ENCODE data around the gene DDX24. TPM values are rescaled to one million over a fixed set of nuclear protein-coding genes. Genes with fewer than 3 reads are reported as not detected.

DDX24 gene
- polyA plus RNA-seq, 2 of the 4 experiments (the other 2 are of a cell fraction) = 121 to 161 TPM

- H3K4me1 ChIP-seq = no peaks in the 10 kb centered on the region
- DNase-seq (ENCODE audit: low read depth in 1 of 2, low spot score in 1 of 2) = no peak
- POLR2A ChIA-PET = interaction anchor here (0.5 kb wide), 1 partner anchor 36 kb away, joined by 4 read pairs; no protein-coding TSS in a partner anchor
- no peak overlapping the region for H3K27ac ChIP-seq
- CTCF ChIA-PET = interaction anchor here (0.7 to 9.5 kb wide), 4 partner anchors 8 to 104 kb away, joined by 3 to 78 read pairs (median 15); no protein-coding TSS in a partner anchor
- ATAC-seq = no peak
- TF ChIP-seq PHF8 (IDR thresholded peaks at IDR 0.05; ENCODE audit: borderline replicate concordance, low read depth) (no peak), HOXB13 (CRISPR knock-in tag; IDR thresholded peaks at IDR 0.05; ENCODE audit: low read depth) (no peak), TFCP2L1 (CRISPR knock-in tag; IDR thresholded peaks at IDR 0.05) (no peak), EHMT2 (IDR thresholded peaks at IDR 0.05; ENCODE audit: low read depth) (no peak), NR3C1 (IDR thresholded peaks at IDR 0.05) (no peak), KDM1A (IDR thresholded peaks at IDR 0.05; ENCODE audit: low read depth) (no peak), REST (IDR thresholded peaks at IDR 0.05) (no peak), SMC3 (IDR thresholded peaks at IDR 0.05) (no peak), MAX (IDR thresholded peaks at IDR 0.05) (no peak), RAD21 (conservative IDR thresholded peaks at IDR 0.05 in 1 of 2, IDR thresholded peaks at IDR 0.05 in 1 of 2) (no peak), NFE2L2 (conservative IDR thresholded peaks at IDR 0.05; ENCODE audit: low read length) (no peak), ELK1 (IDR thresholded peaks at IDR 0.05; ENCODE audit: low read depth, low read length) (no peak), POLR2AphosphoS2 (conservative IDR thresholded peaks at IDR 0.05; ENCODE audit: low read length) (no peak), CBX2 (IDR thresholded peaks at IDR 0.05; ENCODE audit: borderline replicate concordance, low read depth) (no peak)
- WGBS (ENCODE audit: missing lambda C conversion rate) = 80% methylated on average over 6 of the region's 9 CpGs
- H3K4me2 ChIP-seq = no peak overlapping the region
- H3K9me3 ChIP-seq = peaks cover 7% of the 10 kb centered on the region; the same call in 1 of the 3 replicates
- no peak for FAIRE-seq
- no peak overlapping the region for H3K4me3 ChIP-seq
These were observed 43.0 kb downstream of the DDX24 start for GRCh38 chr14:94037954-94038353.

- no peak overlapping the region for H3K4me3 ChIP-seq
- ChIA-PET CTCF (interaction anchor here (0.6 to 9.5 kb wide), 32 partner anchors 8 to 450 kb away, joined by 3 to 78 read pairs (median 5); partner anchors contain the start of genes IFI27L2 and OTUB2), POLR2A (interaction anchor here (0.7 to 1.0 kb wide), 2 partner anchors 10 to 45 kb away, joined by 3 read pairs; partner anchors contain the start of genes IFI27L1 and OTUB2)
- FAIRE-seq (peak; percentile 92), DNase-seq (ENCODE audit: low read depth in 1 of 2, low spot score in 1 of 2) (peak; percentile 71 to 76), ATAC-seq (peak; percentile 87 to 97)
- TF ChIP-seq EHF (CRISPR knock-in tag; IDR thresholded peaks at IDR 0.05) (no peak), CTCF (IDR thresholded peaks at IDR 0.05) (peak; percentile 62), BHLHE40 (IDR thresholded peaks at IDR 0.05; ENCODE audit: low read depth, low read length) (no peak), RAD21 (conservative IDR thresholded peaks at IDR 0.05 in 1 of 2, IDR thresholded peaks at IDR 0.05 in 1 of 2) (peak; percentile 54 to 58; a peak in 4 of 5 replicates), BCL3 (IDR thresholded peaks at IDR 0.05) (no peak), SMC3 (IDR thresholded peaks at IDR 0.05) (peak; percentile 58), USF2 (IDR thresholded peaks at IDR 0.05) (peak; percentile 6; the same call in 1 of the 2 replicates), ZC3H11A (IDR thresholded peaks at IDR 0.05) (no peak)
- no peak overlapping the region for H3K4me2 ChIP-seq
- peaks cover 7% of the 10 kb centered on the region; the same call in 1 of the 3 replicates for H3K9me3 ChIP-seq
- H3K4me1 ChIP-seq = no peaks in the 10 kb centered on the region
- no peak overlapping the region for H3K27ac ChIP-seq
- WGBS (ENCODE audit: missing lambda C conversion rate) = 23% methylated on average over 12 of the region's 12 CpGs
These were observed 44.5 kb downstream of the DDX24 start for GRCh38 chr14:94036313-94037167.

All from A549 (cell line).